GM10266 (cell line): ENCODE results near the gene COX17.

Experiments used
- DNase-seq: peaks from one replicate; pipeline ENCODE4 v3.0.0; 2012; ENCODE audit errors: extremely low spot score
- TF ChIP-seq, protein P1 (sequence below): IDR thresholded peaks from 2 replicates; pipeline ENCODE4 v1.5.1; 2012; ENCODE audit warnings: mild to moderate bottlenecking, low read depth; ENCODE audit not compliant: control insufficient read depth, insufficient read depth; ENCODE audit errors: missing control alignments

The COX17 gene

DNA sequence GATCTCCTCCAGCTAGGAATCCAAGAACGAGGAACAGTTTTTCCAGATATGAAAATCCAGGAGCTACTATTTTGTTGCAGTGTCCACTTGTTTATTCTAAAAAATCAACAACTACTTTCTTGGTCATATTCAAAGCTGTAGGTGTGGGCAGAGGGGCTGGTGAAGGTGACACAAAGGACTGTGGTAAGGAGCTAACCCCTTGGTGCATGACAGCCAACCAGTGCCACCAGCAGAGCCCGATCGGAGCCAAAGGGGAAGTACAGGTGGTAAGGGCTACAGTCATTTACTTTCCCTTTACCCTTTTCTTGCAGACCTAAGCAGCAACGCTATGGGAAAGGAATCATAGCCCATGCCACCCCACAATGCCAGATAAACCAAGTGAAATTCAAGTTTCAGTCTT, 48.8 kb downstream of the COX17 start:
- TF ChIP-seq, protein P1, sequence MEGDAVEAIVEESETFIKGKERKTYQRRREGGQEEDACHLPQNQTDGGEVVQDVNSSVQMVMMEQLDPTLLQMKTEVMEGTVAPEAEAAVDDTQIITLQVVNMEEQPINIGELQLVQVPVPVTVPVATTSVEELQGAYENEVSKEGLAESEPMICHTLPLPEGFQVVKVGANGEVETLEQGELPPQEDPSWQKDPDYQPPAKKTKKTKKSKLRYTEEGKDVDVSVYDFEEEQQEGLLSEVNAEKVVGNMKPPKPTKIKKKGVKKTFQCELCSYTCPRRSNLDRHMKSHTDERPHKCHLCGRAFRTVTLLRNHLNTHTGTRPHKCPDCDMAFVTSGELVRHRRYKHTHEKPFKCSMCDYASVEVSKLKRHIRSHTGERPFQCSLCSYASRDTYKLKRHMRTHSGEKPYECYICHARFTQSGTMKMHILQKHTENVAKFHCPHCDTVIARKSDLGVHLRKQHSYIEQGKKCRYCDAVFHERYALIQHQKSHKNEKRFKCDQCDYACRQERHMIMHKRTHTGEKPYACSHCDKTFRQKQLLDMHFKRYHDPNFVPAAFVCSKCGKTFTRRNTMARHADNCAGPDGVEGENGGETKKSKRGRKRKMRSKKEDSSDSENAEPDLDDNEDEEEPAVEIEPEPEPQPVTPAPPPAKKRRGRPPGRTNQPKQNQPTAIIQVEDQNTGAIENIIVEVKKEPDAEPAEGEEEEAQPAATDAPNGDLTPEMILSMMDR, result no peak
- DNase-seq, result no peak

DNA sequence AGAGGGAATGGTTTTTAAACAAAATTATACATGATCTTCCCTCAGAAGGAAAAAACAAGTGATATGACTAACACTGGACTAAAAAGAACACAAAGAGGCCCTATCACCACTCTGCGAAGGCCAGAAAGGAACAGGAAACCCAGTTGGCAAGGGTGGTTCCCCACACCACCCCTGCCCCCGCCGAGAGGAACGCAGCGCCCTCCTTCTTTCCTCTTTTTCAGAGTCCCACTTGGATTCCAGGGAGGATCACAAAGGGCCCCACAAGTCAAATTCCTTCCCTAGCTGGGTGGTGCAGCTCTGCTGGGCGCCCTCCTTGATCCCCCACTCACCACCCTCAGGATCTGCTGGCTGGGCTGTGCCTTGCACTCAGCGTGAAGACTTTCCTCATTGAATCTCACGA, 49.7 kb downstream of the COX17 start:
- DNase-seq, result no peak
- TF ChIP-seq, protein P1, result no peak

DNA sequence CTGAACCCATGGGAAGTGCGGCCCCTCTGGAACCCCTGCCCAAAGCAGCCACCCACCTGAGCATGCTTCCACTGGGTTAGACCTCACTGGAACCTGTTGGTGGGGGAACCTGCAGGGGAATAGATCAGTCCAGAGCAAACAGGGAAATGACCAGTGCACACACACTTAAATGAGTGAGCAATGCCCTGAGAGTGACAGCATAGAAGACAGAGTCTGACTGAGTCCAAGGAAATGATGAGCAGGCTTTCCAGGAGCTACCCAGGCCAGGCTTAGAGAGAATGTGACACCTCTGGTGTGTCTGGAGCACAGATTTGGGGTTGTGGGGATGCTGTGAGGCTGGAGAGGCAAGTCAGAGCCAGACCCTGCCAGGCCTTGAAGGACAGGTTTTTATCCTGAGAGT, 51.0 kb downstream of the COX17 start:
- TF ChIP-seq, protein P1, result no peak
- DNase-seq, result no peak

DNA sequence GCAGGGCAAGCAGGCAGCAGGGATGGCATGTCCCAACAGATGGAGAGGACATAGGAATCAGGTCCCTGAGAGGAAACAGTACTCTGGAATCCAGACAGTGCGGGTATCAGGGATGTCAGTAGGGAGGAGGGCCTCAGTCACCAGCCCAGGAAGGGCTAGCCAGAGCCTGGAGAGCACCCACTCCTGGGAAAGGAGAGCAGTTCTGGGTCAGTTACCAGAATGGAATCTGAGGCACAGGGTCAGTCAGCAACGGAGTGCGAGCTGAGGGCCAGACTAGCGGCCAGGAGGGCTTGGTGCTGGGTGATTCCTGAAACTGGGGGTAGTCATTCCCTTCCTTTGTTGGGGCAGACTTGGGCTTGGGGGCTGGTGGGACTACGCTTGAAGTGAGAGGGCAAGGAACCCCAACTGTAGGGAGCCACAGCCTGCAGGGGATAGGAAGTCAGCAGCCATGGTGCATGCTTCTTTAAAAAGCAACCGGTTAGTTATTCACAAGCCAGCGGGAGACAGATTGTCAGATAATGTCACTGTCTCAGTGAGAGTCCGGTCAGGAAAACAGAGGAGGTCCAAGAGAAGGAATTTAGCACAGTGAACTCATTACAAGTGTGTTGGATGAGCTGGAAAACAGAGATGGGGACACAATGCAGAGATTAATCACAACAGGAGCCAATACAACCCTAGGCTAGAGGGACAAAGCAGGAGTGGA, 51.6 kb downstream of the COX17 start:
- no peak for DNase-seq
- TF ChIP-seq, protein P1, result no peak

DNA sequence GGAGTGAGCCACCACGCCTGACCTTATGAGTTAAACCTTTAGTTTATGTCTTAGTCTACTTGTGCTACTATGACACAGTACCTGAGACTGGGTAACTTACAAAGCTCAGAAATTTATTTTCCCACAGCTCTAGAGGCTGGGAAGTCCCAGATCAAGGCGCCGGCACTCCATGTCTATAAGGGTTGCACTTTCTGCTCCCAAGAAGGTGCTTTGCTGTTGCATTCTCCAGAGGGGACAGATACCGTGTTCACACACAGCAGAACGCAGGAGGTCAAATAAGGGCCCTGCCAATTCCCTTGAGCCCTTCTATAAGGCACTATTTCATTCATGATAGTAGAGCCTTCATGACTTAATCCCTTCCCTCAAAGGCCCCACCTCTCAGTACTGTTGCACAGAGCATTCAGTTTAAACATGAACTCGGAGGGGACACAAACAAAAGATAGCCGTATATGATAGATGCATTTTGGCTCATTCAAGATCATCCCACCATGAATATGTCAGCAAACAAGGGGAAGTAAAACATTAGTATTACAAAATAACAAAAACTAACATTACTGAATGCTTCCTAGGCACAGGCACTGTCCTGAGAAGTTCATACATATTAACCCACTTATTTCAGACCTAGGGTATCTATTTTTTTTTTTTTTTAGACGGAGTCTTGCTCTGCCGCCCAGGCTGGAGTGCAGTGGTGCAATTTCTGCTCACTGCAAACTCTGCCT, 53.0 kb downstream of the COX17 start:
- TF ChIP-seq, protein P1, result no peak
- no peak for DNase-seq

DNA sequence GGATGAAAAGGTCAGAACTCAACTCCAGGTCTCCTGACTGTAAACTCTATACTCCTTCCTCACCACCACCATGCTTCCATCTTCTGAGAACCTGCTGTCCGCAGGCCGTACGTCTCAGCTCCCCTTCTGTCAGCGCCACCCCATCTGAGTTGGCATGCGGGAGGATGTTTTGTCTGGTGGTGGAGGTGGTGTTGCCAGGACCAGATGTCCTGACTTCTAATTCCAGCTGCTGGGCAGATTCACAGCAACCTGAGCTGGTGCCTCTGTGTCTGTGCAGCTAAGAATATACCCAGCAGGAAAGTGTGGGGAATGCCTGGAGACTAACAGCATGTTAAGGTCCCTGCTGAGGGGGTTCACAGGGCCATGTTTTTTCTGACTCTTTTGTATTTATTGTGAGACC, 56.3 kb downstream of the COX17 start:
- no peak for DNase-seq
- TF ChIP-seq, protein P1, result no peak
